COR-L47 (cell line): ENCODE data around the gene HSPH1.

ENCODE experiments used
- DNase-seq: peaks from one replicate; lab custom pipeline; 2025; lab: John Stamatoyannopoulos, UW

HSPH1 gene

DNA sequence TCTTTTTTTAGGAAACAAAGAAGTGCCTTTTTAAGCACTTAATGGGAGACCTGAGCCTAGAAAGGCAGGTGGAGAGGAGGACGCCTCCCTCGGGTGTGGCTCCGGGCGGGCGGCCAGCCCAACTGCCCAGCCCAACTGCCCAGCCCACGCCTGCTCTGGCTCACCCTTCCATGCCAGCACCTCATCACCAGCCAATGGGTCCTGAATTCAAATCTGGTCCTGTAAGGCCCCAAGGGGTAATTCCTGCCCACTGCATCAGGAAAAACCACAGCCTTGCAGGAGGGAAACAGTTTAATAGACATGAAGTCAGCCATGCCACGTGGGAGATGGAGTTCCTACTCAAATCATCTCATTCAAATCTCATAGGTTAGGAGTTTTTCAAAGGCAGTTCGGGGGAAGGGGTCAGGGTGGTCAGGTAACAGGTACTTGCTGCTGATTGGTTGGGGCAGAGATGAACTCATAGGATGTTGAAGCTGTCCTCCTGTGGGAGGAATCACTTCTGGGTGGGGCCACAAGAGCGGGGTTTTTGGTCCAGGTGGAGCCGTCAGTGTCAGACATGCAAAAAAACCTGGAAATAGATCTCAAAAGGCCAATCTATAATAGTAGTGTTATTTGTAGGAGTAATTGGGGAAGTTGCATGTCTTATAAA is 64.9 kb downstream of the HSPH1 start:
- no peak for DNase-seq

DNA sequence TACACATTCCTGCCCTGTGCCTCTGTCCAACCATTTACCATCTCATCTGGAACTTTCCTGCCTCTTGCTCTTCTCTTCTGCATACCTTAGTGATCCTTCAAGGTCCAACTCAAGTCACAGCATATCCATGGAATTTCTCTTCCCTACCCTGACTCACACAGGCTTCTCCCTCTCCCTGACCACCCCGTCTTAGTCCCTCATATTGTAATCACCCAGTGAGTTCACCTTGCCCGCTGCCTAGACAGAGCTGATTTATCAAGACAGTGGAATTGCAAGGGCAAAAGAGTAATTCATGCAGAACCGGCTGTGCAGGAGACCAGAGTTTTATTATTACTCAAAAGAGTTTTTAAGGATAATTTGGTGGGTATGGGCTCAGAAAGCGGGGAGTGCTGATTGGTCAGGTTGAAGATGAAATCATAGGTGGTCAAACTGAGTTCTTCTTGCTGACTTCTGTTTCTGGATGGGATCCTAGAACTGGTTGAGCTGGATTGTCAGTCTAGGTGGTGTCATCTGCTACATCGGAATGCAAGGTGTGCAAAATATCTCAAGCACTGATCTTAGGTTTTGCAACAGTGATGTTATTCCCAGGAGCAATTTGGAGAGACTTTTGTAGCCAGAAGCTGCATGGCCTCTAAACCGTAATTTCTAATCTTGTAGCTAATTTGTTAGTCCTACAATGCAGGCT is 67.2 kb downstream of the HSPH1 start:
- DNase-seq: no peak

DNA sequence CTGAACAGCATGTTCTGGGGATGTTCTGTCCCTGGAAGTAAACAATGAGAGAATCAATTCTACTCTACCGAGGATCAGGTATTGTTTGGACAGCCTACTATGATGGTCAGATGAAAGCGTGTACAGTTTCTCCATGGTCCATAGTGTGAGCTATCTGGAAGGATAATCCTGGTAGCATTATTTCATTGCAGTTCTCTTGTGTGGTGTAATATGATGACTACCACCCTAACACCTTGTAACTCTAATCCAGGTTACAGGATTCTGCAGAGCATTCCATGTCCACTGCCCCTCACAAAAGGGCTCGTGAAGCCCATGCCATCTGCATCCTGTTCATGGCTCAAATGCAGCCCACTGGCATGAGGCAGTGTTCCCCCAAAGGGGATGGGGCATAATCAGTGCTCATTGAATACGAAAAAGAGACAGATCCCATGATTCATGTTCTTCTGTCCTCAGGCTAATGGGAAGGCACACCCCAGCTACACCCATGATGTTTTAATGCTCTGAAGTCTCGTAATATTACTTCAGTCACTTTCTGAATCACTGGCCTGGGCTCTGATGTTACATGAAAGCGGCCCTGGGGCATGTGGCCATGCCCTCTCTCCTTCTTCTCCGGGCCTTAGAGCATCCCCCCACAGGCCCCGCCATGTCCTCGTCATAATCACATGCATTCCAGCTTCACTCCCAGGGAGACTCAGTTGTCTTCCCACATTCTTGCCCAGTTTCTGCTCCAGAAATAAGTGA is 68.4 kb downstream of the HSPH1 start:
- no peak for DNase-seq

DNA sequence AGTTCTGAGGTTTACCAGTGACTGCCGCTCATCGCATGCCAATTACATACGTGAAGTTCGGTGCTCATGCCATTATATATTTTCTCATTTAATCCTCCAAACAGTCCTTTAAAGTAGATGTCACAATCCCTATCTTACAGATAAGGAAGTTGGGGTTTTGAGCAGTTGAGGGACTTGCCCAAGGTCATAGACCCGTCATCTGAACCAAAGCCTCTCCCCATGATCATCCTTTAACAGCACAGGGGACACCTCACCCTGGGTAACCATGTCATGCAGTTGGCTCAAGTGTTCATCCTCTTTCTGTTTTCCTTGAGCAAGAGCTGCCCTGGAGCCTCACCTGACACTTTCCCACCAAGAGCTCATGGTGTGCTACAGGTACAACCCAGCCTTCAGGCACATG is 69.1 kb downstream of the HSPH1 start:
- no peak for DNase-seq

DNA sequence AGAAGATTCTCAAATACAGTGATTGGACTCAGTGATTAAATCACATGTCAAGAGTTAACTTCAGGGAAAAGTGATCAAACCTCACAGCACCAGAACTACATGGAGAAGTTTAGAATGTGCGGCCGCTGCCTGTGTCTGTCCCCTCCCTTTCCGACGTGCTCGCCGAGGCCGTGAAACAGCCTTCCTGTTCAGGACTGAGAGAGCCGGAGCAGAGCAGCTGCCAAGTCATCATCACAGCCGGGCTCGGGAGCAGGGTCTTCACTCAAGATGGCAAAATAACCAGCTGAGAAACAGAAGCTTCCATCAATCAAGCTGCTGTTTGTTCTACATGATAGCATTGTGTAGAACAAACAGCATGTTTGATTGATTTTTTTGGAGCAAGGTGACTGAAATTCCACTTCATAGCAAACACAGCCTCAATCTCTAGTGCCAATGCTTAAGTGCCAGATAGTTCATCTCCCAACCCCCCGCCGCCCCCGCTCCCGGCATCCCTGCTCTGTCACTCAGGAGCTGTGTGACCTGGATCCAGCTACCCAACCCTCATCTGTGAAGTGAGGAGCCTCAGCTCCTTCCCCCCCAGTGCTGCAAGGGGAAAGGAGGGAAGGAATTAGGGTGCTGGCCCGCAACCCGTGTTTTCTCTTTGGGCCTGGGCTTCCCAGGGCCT is 70.6 kb downstream of the HSPH1 start:
- no peak for DNase-seq

DNA sequence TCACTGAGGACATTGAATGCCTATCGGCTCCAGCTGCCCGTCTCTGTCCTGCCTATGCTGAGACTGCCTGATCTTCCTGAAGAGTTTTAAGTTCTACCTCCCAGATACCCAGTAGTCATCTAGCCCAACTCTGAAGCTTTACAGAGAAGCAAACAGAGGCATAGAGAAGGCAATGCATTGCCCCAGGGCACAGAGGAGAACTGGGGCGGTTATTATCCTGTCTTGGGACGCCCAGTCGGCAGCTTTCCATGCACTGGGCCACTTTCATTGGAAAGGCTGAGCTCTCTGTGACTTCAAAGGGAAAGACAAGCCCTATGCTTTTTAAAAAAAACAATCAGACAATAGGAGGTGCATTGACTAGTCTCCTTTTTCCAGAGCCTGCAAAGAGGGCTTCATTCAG is 71.6 kb downstream of the HSPH1 start:
- DNase-seq: no peak

DNA sequence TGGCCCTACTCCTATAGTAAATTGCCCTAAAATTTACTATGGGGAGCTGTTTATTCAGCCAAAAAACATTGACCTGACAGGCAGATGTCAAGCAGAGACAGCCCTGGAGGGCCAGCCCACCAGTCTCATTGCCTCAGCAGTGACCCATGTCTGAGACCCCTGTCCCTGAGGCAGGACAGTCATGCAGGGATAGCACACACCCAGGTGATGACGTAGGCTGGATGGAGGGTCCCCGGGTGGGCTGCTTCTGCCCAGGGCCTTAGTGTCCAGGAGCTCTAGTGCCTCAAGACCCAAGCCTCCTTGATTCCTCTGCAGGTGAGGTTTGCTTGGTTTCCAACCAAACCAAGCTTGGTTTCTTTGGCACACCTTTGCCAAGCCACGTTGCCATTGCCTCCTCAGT is 72.1 kb downstream of the HSPH1 start:
- no peak for DNase-seq

DNA sequence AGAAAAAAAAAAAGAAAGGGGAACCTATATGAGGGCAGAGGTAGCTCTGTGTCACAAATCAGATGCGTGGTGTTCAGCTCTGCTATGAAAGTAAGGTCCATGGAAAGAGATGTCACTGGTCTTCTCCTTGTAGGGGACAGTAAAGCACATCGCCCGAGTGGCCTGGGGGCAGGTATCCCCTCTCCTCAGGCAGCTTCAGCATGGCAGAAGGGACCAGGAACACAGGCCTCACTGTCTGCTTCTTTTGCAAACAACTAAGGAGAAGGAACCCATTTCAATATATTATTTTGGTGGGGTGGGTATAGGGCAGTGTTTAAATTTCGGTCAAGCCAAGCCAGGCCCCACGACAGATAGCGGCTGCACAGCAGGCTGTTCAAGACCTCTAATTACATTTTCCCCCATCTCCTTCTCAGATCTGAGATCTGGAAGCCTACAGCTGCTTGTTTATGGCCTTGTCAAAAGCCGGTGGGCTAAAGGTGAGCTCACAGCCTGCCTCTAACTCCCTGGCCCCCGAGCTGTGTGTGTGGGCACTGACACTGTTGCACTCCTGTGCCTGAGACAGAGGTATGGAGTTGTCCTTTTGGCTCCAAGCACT is 72.8 kb downstream of the HSPH1 start:
- DNase-seq: no peak
